Fibroblast of skin of left quadriceps (primary cell): ENCODE data around the gene OLFML1.
A peak's percentile ranks its signal among the peaks of the same experiment; 100 is the strongest.

Experiments
- DNase-seq, 2 experiments: peaks; one replicate each; pipeline ENCODE4 v3.0.0-alpha.2; 2013; ENCODE audit warnings: low read depth in 2 of 2

The OLFML1 gene

DNA sequence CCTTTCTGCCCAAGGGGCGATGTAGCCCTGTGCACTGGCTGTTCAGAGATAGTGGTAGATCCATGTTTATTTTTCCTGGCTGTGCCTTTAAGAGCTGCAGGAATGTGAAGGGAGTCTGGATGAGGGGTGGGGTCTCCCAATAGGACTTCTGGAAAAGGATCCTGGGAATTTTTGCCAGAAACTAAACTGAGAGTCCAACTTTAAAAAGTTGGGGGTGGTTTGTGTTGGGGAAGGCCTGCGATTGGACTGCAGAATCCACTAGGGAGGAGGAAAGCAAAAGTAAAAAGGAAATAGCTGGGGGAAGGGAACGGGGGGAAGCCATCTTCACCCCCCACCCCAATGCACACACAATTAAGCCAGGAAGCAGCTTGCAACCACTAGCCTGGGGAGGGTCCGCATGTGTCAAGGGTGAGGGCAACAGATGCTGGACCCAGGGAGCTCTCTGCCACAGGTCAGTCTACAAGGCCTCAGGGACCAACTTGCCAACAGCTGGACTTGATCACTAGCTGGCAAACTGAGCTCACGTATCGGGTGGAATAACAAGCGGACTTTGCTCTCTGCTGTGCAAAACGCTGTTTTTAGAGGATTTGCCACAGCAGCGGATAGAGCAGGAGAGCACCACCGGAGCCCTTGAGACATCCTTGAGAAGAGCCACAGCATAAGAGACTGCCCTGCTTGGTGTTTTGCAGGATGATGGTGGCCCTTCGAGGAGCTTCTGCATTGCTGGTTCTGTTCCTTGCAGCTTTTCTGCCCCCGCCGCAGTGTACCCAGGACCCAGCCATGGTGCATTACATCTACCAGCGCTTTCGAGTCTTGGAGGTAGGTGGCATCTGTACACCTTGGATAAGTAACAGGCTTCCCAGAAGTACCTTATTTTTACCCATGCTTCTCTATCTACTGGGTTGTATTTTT is at the start of gene OLFML1:
Gene OLFML1 (plus strand): TSS at position 321 of the 912 bp plus-strand sequence. CDS start 370 bp downstream, at position 691.
- DNase-seq: peak; percentile 31 to 44

DNA sequence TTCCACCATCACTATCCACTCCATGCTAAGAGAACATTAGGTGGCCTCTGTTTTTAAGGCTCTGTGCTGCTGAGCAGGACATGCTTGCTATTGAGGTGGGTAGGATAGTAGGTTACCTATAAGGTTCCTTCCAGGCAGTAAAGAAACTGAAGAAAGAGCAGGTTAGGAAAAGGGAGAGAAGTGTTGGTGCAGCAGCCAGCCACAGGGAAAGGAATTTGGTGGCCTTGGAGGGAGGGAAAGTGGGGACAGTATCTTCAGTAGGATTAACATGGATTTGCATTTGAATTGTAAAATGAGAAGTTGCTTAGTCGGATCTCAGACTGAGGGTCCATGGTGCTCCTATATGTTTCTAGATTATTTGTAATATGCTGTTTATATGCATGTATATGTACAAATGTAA is 49.2 kb upstream of the OLFML1 start:
- no peak for DNase-seq

DNA sequence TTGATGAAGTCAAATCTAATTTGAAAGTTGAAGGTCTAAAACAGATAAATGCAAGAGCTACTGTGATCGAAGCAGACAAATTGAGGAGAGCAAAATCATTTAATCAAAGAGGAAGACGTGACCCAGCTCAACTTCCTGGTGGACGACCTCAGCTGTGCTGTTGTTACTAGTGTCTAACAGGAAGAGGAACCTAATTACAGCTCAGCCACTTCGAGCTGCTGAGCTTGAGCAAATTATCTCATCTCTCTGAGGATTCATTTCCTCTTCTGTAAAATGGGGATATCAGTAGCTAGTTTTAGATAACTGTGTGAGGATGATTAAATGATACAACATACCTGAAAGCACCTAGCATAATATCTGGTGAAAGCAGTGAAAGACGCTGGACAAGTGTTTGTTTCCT is 48.6 kb upstream of the OLFML1 start:
- no peak for DNase-seq

DNA sequence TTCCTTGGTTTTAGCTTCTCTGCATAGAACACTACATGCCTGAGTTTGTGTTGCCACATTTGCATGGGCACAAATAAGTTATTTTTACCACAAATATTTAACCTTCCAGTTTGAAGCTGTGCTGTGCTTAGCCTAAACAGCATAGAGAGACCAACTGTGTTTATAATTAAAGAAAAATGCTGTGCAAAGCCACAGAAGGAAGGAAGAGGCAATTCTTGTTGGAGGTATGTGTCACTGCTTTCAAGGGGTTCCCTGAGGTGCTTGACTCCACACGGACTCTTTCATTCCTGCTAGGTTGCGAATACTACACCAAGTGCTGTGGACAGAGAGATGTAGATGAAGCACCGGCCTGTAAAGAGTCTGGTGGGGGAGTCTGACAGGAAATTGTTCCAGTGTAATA is 47.6 kb upstream of the OLFML1 start:
- DNase-seq: peak; percentile 67 to 72

DNA sequence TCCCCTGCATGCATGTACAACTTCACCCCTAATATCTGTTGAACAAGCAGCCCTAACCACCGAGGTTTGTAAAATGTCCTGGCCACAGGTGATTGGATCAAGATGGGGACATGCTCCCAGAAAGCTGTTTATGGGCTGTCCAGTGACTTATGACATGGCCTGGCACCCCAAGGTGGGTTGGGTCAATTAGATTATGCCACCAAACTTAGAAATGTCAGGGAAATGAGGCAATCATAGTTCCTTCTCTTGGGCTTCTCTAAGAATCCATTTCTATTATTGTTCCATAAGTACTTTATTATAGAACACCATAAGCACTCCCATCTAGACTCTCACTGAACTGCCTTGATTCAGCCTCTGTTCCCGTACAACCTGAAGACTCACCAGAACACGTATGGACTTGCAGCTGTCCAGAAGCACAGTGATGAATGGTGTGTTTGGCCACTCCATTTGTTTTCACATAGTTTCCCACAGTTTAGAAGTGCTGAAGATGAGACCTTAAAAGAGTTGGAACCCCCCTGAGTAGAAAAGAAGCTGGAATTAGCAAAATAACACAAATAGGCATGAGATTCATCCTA is 45.5 kb upstream of the OLFML1 start:
- no peak for DNase-seq

DNA sequence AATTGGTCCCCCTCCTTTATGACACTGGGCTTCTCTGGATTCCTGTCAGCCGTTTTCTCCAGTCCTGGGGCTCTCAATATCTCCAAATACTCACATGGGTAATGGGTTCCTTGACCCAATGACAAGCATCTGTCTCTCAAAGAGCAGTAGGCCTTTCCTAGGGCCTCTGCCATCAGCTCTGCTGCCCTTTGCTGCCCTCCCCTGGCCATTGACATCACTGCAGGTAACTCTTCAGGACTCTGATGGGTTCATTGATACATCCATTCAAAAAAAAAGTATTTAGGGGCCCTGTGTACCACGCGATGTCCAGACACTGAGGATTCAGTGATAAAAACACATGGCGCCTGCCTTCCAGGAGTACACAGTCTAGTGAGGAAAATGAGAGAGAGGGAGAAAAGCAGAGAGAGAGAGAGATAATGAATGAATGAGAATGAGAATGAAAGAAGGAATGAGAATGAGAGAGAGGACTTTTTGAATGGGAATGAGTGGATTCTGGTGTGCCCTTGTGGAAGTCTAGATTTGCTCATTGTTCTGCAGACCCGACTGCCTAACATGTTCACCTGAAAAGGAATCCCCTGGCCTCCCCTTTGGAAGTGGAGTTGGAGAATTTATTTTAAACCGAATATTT is 42.6 kb upstream of the OLFML1 start:
- peak; percentile 17 to 23 for DNase-seq

DNA sequence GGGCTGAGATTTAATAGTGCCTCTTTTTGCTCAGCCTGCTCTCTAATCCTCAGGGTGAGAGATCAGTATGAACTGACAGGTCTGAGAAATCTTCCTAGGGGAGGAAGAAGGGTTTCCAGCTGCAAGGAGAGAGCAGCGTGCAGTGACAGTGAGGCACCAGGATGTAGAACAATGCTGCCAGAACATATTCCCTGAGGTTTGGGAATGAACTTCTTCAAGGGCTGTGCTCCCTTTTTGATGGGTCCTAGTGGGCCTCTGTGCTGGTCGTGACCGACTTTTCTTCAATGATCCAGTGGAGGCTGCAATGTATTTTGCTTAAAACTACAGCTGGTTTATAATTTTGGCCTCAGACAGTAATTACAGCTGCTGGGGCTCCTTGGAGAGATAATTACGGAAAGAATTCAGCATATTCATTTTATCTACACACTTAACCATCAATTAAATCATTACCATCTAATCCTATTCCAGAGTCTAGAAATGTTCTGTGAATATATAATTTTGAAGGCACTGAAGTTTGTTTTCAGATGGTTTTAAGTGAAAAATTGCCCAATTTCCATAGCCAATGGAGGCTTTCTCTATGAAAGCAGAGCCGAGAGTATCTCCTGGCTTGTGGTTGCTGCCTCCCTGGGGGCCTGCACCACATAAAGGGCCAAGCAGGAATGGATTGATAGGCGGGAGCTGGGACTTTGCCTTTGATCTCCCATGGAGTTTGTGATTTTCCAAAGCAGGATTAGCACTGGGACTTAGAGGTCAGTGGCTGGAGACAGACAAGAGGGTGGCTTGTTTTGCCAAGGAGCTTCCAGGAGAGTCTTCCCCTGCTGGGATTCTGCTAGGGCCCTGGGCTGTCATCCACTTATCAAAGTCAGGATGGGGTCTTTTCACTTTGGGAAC is 41.0 kb upstream of the OLFML1 start:
- DNase-seq: no peak

DNA sequence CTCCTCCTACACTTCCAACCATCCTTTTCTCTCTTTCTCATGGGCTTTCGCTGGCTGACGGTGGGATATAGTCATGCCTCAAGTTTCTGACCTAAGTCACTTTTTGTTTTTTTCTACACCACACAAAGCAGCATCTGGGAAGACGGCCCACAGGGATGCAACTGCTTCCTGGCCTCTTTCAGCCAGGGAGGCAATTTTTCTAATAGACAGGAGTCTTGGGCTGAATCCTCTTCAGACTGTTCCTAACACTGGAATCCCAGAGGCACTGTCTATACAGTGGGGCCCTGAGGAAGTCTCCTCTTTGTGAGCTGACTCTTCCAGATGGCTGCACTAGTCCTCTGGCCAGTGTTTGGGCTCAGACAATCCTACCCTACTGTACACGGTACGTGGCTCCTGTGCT is 39.7 kb upstream of the OLFML1 start:
- DNase-seq: no peak

DNA sequence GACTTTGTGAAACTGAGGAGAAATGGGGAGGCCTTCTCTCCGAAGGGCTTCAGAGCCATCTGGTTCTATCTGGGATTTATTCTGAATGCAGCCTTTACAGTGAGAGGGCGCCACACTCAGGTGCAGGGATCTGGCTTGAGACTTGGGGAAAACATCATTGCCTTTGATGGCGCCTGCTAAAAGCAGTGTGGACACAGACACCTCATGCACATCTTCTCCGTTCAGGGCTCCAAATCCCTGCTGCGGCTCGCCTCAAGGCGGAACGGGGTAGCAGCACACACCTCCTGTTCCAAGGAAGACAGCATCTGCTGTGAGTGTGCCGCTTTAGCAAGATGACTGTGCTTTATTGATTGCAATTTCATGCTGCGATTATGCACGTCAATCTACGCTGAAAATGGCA is 37.1 kb upstream of the OLFML1 start:
- no peak for DNase-seq

DNA sequence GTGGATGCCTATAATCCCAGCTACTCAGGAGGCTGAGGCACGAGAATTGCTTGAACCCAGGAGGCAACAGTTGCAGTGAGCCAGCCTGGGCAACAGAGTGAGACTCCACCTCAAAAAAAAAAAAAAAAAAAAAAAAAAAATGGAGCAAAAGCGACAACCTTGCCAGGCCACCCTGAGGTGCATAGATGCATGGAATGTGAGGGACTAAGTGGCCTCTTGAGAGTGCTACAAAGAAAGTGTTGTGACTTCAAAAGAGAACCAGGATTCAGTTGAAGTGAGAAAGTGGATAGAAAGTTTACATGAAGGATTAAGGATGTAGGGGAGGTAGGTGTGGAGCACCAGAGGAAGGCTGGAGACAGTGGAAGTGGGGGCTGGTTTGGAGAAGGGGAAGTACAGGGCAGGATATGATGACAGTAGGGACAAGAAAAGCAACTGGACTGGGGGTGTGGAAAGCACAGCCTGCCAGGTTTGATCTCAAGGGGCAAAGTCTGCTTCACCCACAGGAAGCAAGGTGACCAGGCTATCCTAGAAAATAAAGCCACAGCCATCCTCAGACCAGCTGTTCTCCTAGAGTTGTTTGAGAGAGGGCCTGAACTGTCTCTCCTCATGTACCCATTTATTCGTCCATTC is 36.0 kb upstream of the OLFML1 start:
- DNase-seq: no peak

DNA sequence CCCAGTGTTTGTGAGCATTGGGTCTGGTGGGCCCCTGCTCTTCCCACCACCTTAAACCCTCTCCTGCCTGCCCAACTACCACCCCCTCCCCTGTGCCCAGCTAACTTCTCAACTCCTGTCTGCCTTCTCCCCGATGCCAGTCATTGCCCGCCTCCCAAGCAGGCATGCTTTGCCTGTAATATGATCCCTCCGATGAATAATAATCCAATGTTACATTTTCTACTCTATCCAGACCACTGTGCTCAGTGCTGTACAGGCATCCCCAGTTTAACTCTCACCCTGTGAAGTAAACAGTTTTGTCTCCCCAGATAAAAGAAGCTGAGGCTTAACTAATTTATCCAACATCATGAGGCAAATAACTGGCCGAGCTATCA is 35.5 kb upstream of the OLFML1 start:
- no peak for DNase-seq

DNA sequence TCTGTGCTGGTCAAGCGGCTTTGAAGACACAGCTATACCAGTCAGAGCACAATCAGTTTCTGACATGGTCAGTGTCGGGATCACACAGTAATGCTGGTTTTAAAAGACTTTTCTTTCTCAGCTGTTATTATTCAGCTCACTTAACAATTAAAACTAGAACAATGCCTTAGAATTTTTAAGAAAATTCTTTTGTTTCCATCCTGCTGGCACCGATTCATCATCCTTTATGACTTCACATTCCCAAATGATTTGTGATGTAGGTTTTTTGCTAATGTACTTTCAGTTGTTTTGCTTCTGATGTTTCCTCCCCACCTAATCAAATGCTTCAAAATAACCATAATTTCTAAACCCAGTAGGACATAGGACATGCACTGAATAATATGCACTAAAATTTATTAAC is 34.5 kb upstream of the OLFML1 start:
- no peak for DNase-seq

DNA sequence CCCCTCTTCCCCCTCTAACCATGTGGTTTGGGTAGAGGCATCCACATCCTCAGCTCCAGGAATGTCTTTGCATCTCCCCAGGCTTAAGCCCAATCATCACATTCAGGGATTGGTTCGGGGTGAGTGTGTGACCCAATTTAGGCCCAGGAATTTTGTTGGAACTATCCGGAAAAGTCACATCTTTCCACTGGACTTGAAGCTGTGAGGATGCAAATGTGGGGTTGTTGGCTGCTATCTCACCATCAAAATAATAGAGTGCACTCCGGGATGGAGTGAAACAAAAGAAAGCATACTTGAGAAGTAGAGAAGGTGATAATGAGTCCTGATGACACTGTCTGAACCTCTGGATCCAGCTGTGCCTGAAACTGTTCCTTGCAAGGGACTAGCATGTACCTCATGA is 33.8 kb upstream of the OLFML1 start:
- DNase-seq: no peak

DNA sequence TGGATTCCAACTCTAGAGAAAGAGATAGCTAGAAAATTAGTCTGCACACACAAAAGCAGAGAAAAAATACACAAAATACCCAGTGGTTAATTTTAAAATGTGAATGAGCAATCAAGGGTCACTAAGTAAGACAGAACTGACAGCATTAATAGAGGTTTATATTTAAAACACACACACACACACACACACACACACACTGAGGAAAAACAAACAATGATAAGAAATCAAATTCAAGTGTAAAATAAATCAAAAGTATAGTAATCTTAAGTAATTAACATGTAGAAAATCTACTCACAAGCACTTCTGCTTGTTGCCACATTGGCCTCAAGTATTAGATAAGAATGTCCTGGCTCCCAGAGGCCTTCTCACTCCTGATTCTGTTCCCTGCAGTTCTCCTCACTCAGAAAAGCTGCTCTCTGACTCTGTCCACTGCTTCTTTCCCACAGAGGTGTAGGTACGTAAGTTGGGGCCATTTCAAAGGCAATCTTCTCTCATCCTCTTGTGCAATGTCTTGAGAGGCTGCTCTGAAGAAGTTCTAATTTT is 33.3 kb upstream of the OLFML1 start:
- no peak for DNase-seq

DNA sequence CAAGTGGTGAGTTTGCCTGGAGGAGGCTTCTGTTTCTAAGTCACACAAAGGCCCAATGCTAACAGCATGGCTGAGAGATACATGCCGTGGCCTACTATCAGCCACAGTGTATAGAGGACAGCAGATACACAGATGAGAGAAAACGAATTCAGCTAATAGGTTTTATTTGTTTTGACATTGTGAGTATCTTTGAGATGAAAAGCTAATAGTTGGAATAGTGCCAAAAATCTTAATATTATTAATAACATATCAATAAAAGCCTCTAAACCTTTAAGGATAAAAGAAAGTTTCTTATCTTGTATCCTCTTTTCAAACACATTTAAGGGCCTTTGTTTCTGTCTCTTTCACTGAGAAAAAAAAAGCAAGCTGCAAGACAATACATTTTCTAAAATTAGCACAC is 30.5 kb upstream of the OLFML1 start:
- DNase-seq: no peak

DNA sequence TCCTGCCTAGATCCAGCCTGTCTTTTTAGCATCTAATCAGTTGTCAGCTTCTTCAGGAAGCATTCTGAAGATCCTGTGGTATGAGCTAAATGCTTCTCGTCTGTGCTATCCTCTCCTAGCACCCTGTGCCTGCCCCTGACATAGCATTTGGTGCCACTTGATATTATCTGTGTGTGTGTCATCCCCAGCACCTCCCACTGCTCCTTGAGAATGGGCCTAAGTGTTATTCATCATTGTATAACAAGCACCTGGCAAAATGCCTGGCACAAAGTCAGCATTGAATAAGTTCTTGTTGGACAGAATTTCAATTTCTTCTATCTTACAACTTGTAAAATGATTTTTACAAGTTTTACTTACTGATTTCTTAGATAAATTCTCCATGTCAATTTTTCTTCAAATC is 28.1 kb upstream of the OLFML1 start:
- DNase-seq: no peak

DNA sequence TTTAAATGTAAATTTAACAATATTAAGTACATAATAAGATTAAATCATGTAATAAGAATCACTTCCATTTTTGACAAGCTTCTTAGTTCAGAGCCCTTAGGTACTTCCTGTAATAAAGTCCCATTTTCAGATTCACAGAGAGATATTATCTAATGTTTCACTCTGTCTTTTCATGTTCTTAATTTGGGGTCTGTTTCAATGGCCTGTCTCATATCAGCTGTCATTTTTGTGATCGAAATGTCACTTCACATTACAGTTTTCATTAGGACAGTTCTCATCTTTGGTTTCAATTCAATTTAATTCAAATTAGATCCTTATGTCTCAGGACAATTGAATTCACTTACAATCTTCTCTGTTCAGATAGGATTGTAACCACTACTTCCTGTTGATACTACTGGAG is 22.6 kb upstream of the OLFML1 start:
- no peak for DNase-seq

DNA sequence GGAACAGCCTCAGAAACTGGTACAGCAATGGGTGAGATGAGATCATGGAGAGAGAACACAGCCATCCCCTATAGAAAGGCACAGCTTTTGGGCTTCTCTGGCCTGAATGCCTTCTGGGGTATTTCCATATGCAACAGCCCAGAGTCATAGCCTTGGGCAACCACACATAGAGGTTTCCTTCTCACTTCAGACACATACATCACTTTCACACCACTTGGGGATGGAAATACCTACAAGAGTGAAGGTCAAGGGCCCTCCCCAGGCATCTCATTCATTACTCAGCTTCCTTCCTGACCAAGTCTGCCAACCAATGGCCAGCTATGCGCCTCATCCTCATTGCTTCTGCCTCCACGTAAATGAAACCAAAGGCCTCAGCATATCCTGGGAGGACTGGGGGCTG is 17.7 kb upstream of the OLFML1 start:
- DNase-seq: no peak

DNA sequence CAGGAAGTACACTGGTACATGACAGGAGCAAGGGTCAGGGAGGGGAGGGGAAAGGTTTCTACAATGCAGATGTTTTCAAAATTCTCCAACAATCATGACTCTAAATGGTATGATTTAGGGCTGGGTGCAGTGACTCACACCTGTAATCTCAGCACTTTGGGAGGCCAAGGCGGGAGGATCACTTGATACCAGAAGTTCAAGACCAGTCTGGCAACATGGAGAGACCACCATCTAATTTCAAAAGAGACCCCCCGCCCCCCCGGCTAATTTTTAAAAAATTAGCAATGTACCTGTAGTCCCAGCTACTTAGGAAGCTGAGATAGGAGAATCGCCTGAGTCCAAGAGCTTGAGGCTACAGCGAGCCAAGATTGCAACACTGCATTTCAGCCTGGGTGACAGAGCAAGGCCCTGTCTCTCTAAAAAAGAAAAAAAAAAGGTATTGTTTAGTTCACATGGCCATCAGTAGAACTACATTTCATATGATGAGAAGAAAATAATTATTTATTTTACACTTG is 15.9 kb upstream of the OLFML1 start:
- DNase-seq: no peak

DNA sequence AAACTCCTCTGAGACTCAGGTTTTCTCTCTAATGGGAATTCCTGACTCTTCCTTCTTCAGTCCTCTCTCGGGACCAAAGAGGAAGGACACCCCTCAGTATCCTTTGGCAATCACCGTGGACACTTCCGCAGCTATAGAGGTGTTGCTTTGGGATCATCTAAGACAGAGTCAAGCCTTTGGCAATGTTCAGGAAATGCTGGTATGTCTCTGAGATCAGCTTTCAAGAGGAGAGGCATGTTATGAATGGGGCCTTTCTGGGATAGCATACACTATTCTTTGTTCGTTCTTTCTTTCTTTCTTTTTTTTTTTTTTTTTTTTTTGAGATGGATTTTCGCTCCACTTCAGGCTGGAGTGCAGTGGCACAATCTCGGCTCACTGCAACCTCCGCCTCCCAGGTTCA is 14.2 kb upstream of the OLFML1 start:
- DNase-seq: no peak

DNA sequence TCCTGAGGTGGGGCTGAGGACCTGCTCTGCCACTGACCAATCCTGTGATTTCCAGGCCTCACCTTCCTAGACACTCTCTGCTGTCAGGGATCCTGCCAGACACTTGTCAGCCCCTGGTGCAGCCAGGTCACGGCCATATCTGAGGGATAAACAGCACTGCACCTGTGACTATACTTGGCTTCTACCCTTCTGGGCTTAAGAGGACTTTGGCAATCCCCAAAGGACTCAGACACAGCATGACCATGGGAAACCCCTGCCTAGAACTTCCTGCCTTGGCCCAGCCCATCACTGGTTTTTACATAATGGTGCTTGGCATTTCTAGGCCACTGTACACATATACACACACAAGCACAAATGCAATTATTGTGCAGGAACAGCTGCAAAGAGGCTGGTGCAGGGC is 11.6 kb upstream of the OLFML1 start:
- DNase-seq: no peak
